ENCODE measurements around the gene PLEKHA4. TPM values are rescaled to one million over a fixed set of nuclear protein-coding genes. Genes with fewer than 3 reads are reported as not detected.

The PLEKHA4 gene
- total and polyA plus RNA-seq, 2 of the 13 experiments (the other 11 are each of a cell fraction or from before 2014, with no cell fraction given), result 4.8 to 6.0 TPM

GRCh38 chr19:48896191-48896720, 27.8 kb upstream of the PLEKHA4 start:
- no TSS peak for BruUV-seq (replicated peaks)
- Histone ChIP-seq H3K36me3 (replicated peaks in 1 of 2; ENCODE audit: control insufficient read depth in 1 of 2, insufficient read depth in 2 of 2, low read length in 2 of 2) (no peaks in the 10 kb centered on the region), H3K4me1 (ENCODE audit: insufficient read depth, low read length) (peaks cover 44% of the 10 kb centered on the region), H3K4me3 (replicated peaks in 1 of 3; ENCODE audit: insufficient read depth in 1 of 3, low read depth in 2 of 3, low read length in 3 of 3) (peak overlapping the region in 1 of 3 experiments; percentile 31; a peak in 1 of 6 replicates), H3K27me3 (ENCODE audit: control insufficient read depth in 1 of 2, insufficient read depth in 2 of 2, low read length in 2 of 2) (no peaks in the 10 kb centered on the region; a peak in 1 of 5 replicates), H3K9ac (ENCODE audit: insufficient read depth, low read depth, low read length) (peak overlapping the region; percentile 32; the same call in 1 of the 2 replicates), H2AFZ (ENCODE audit: low read length) (no peak overlapping the region), H3K79me2 (ENCODE audit: insufficient read depth, low read length) (peaks cover 8% of the 10 kb centered on the region), H3K27ac (ENCODE audit: extremely low read length, insufficient read depth, low read length) (no peak overlapping the region), H3K9me3 (ENCODE audit: low read length) (no peaks in the 10 kb centered on the region), H4K20me1 (ENCODE audit: insufficient read depth, low read length) (no peaks in the 10 kb centered on the region), H3K4me2 (ENCODE audit: low read depth, low read length) (peak overlapping the region; percentile 68)
- in situ Hi-C loops (cut with HindIII; ENCODE audit: extremely low pct_ligation_motif_present, low pct_unique_long_range_greater_than_20kb), result no loop called here
- TF ChIP-seq ARNT2 (CRISPR knock-in tag; IDR thresholded peaks at IDR 0.05; ENCODE audit: low read depth) (no peak), GABPB1 (CRISPR knock-in tag; IDR thresholded peaks at IDR 0.05) (0 out of 2 replicates have a peak, but pooled peaks have one; percentile 8), ZBTB33 (CRISPR knock-in tag; IDR thresholded peaks at IDR 0.05) (peak; percentile 79; the same call in 1 of the 2 replicates), SP1 (IDR thresholded peaks at IDR 0.05) (no peak), SP1 (CRISPR knock-in tag; IDR thresholded peaks at IDR 0.05) (0 out of 2 replicates have a peak, but pooled peaks have one; percentile 18)
- no peak for DNase-seq (ENCODE audit: low spot score)
- 47% methylated on average over 24 of the region's 25 CpGs for WGBS (ENCODE audit: low lambda C conversion rate)
- ATAC-seq, result no peak
- ChIA-PET CTCF (ENCODE audit: low intra/inter-chr PET ratio, low total read pairs) (no interaction called here), POLR2A (interaction anchor here (0.9 to 1.2 kb wide), 3 partner anchors 24 to 68 kb away, joined by 3 to 4 read pairs (median 3); partner anchors contain the start of gene PPP1R15A)
- intact Hi-C loops (cut with micrococcal nuclease; ENCODE audit: unreplicated experiment), result no loop called here
- no peak for FAIRE-seq

- WGBS (ENCODE audit: low lambda C conversion rate), result 94% methylated on average over 21 of the region's 21 CpGs
- Histone ChIP-seq H3K27me3 (ENCODE audit: control insufficient read depth in 1 of 2, insufficient read depth in 2 of 2, low read length in 2 of 2) (no peaks in the 10 kb centered on the region; a peak in 1 of 5 replicates), H3K9me3 (ENCODE audit: low read length) (no peaks in the 10 kb centered on the region), H3K9ac (ENCODE audit: insufficient read depth, low read depth, low read length) (no peak overlapping the region), H3K4me1 (ENCODE audit: insufficient read depth, low read length) (peaks cover 51% of the 10 kb centered on the region), H4K20me1 (ENCODE audit: insufficient read depth, low read length) (no peaks in the 10 kb centered on the region), H3K4me3 (replicated peaks in 1 of 3; ENCODE audit: insufficient read depth in 1 of 3, low read depth in 2 of 3, low read length in 3 of 3) (no peak overlapping the region), H3K36me3 (replicated peaks in 1 of 2; ENCODE audit: control insufficient read depth in 1 of 2, insufficient read depth in 2 of 2, low read length in 2 of 2) (no peaks in the 10 kb centered on the region), H3K79me2 (ENCODE audit: insufficient read depth, low read length) (no peaks in the 10 kb centered on the region), H3K27ac (ENCODE audit: extremely low read length, insufficient read depth, low read length) (no peak overlapping the region), H3K4me2 (ENCODE audit: low read depth, low read length) (no peak overlapping the region), H2AFZ (ENCODE audit: low read length) (no peak overlapping the region)
- TF ChIP-seq TFAP4 (IDR thresholded peaks at IDR 0.05; ENCODE audit: borderline replicate concordance, low read depth), result no peak
- no TSS peak for BruUV-seq (replicated peaks)
- no peak for ATAC-seq
- no peak for DNase-seq (ENCODE audit: low spot score)
- POLR2A ChIA-PET, result no interaction called here
- no peak for FAIRE-seq
- CTCF ChIA-PET (ENCODE audit: low intra/inter-chr PET ratio, low total read pairs), result no interaction called here
- intact Hi-C loops (cut with micrococcal nuclease; ENCODE audit: unreplicated experiment), result no loop called here
- in situ Hi-C loops (cut with HindIII; ENCODE audit: extremely low pct_ligation_motif_present, low pct_unique_long_range_greater_than_20kb), result no loop called here
These were observed 26.8 kb upstream of the PLEKHA4 start for GRCh38 chr19:48895226-48895625.
